GM19023 (cell line): ENCODE measurements around the gene CAPN10.

Source experiments
- ATAC-seq: cut with Tn5 transposase; IDR thresholded peaks from one replicate; pipeline ENCODE4 v1.9.1; 2021; ENCODE audit warnings: mild to moderate bottlenecking, moderate library complexity; ENCODE audit not compliant: unreplicated experiment

CAPN10 gene

GRCh38 chr2:240573516-240574385 lies 12.8 kb upstream of the CAPN10 start:
- no peak for ATAC-seq

- ATAC-seq = no peak
Observed at GRCh38 chr2:240574386-240575100, 12.0 kb upstream of the CAPN10 start.

- ATAC-seq = no peak
Observed at GRCh38 chr2:240575101-240575965, 11.2 kb upstream of the CAPN10 start.

- no peak for ATAC-seq
Observed at GRCh38 chr2:240576036-240576435, 10.5 kb upstream of the CAPN10 start.

- ATAC-seq = no peak
Observed at GRCh38 chr2:240576436-240577205, 9.9 kb upstream of the CAPN10 start.

- ATAC-seq = no peak
Observed at GRCh38 chr2:240577281-240578109, 9.0 kb upstream of the CAPN10 start.

- no peak for ATAC-seq
Observed at GRCh38 chr2:240578110-240578450, 8.5 kb upstream of the CAPN10 start.

- no peak for ATAC-seq
Observed at GRCh38 chr2:240578488-240578887, 8.0 kb upstream of the CAPN10 start.

DNA sequence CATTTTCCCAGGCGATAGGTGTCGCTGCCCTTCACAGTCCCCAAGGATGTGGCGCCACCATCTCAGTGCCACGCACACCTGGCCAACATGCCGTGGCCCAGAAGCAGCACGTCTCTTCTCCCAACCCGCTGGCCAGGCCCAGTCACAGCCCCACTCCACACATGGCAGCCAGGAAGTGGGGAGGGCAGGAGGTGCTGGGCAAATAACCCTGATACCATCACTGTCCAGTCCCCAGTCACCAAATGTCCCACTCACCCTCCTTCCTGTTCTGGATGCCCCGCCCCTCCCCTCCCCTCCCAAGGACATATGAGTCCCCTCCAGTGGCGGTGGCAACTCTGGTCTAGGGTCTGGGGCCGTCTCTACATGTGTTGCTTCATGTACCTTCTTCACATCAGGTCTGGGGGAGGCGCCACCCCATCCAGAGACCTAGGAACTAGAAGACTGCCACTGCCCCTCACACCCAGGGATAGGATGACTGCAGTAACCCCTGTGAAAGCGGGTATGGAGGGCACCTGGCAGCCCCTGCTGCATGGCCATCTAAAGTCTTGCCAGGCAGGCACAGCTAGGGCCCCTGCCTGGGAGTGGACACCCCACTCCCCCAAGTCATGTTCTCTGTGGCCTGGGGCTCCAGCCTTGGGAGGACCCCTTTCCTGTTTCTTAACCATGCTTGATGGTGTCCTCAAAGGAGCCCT lies 7.3 kb upstream of the CAPN10 start:
- no peak for ATAC-seq

- ATAC-seq = no peak
Observed at GRCh38 chr2:240579771-240580614, 6.5 kb upstream of the CAPN10 start.

GRCh38 chr2:240581811-240582210 lies 4.7 kb upstream of the CAPN10 start:
- ATAC-seq = no peak

DNA sequence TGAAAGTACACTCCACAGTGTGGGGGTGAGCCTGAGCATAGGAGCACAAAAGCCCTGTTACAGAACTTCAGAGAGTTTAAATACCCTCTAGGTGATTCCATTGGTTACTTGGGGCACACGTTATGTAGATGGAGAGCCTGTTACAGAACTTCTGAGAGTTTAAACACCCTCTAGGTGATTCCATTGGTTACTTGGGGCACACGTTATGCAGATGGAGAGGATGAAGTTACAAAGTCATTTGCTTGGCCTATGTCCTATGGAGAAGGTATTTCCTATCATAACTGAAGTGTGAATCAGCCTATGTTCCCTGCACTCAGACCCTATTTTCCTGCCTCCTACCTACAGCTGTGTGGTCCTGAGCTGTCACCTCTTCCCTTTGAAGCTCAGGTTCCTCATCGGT lies 3.8 kb upstream of the CAPN10 start:
- ATAC-seq = no peak

- ATAC-seq = no peak
Observed at GRCh38 chr2:240583774-240584173, 2.8 kb upstream of the CAPN10 start.

GRCh38 chr2:240584486-240585031 lies 2.0 kb upstream of the CAPN10 start:
- peak; percentile 53 for ATAC-seq

- ATAC-seq = peak; percentile 22
Observed at GRCh38 chr2:240585101-240585500, 1.4 kb upstream of the CAPN10 start.

DNA sequence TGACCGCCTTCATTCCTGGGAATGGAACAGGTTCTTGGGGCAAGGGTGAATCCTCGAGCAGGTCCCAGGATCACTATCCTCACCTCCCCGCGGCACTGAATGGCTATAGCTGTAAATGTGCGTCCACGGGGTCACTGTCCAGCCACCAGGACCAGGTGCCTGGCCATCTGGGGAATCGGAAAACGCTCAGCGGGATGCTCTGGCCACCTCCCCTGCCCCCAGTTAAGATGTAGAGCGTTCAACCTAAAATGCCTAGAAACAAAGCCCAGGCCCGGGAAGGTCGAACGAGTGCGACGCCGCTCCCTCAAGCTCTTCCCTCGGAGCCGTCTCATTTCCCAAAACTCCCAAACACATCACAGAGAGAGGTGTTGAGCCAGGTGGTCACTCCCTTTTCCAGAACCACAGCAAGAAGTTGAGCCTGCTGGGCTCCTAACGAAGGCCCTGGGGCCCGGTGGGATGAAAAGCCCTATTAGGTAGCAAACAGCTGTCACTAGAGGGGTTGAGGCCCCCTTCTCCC lies 795 bp upstream of the CAPN10 start:
- no peak for ATAC-seq

DNA sequence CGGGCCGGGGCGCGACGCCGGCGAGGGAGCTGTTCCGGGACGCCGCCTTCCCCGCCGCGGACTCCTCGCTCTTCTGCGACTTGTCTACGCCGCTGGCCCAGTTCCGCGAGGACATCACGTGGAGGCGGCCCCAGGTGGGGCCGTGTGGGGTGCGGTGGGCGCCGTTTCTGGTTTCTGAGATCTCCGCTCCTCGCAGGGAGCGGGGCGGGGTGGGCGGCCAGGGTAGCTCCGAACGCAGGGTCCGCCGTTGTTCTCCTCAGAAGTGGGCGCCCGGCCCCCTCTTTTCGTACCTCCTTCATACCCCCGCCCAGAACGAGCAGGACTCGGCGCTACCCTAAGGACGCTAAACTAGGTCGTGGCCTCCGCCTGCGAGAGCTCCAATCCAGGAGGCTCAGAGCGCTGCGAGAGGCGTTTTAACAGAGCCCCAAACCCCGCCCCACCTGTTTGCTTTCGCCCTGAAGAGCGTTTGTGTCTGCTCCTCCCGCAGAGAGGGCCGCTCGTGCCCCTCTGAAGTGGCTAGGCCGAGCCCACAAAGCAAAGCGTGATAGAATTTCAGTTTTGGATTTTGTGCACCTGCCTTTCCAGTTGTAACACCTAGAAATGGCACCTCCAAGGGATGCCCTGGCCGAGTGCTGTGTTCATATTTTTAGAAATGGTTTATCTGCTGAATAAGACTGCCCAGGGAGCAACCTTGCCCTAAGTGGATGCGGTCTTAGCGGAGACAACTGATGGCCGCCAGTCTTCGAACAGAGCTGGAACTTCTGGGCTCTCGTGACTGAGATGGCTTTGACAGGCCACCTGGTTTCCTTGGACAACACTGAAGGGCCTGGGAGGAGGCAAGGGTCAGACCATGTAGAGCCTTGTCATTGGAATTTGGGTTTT lies 626 bp downstream of the CAPN10 start:
- ATAC-seq = peak; percentile 4
